SHP77 (cell line): Measurements from ENCODE around the gene ORC4.
"Not testable (repeated sequence)": the region's sequence is repeated elsewhere in the genome, so short reads cannot be mapped to it uniquely, and the experiment has no call there.

ENCODE experiments used
- DNase-seq, 2 experiments: peaks; one replicate each; lab custom pipeline; 2025; lab: John Stamatoyannopoulos, UW

Gene ORC4

DNA sequence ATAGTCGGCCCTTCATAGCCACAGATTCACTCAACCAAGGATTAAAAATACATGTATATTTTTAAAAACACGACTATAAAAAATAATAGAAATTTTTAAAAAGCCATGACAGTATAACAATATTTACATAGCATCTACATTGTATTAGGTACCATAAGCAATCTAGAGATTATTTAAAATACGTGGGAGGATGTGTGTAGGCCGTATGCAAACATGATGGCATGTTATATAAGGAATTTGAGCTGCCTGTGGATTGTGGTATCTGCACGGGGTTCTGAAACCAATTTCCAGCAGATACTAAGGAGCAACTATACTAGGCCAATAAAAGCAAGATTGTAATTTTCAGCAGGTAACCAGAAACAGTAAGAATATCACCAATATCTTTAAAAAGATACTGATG is 5.9 kb downstream of the ORC4 start:
- DNase-seq = no peak

DNA sequence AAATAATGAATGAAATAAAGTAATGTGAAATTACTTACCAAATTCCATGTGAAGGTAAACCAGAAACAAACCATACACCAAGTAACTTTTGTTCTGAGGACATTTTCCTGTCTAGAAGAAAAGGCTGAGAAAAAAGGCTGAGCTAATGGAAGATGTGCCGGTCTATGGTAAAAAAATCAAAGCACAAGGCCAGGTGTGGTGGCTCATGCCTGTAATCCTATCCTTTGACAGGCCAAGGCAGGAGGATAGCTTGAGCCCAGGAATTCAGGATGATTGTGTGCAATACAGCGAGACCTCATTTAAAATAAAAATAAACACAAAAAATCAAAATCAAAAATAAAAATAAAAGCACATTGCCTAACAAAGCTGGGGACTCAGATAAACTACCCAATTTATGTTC is 6.7 kb downstream of the ORC4 start:
- no peak for DNase-seq

DNA sequence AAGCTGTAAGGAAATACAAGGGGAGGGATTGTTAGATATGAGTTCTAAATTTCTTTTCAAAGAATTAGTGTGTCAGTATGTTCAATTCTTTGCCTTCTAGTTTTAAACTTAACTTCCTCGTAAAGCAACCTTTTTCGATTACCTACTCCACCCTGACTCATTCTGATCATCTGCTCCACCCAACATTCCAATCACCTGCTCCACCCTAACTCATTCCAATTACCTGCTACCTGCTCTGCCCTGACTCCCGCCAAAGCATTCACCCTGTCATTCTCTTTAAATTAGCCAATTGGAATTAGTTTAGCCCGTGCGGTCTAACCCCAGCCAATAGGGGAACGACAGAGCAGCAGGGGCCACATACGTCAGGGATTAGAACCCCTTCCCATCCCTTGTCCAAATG is 12.1 kb downstream of the ORC4 start:
- not testable (repeated sequence) for DNase-seq

DNA sequence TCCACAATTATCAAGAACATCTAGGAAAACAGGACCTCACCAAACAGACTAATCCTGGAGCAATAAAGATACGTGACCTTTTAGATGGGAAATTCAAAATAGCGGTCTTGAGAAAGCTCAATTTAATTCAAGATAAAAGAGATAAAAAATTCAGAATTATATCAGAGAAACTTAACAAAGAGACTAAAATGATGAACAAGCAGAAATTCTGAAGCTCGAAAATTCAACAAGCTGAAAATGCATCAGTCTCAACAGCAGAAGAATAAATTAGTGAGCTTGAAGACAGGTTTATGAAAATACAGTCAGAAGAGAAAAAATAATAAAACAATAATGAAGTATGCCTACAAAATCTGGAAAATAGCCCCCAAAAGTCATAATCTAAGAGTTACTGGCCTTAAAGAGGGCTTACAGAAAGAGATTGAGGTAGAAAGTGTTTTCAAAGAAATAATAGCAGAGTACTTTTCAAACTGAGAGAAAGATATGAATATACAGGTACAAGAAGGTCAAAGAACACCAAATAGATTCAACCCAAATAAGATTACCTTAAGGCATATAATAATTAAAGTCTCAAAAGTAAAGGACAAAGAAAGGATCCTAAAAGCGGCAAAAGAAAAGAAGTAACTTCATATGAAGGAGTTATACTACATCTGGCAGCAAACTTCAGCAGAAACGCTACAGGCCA is 13.2 kb downstream of the ORC4 start:
- no peak for DNase-seq

DNA sequence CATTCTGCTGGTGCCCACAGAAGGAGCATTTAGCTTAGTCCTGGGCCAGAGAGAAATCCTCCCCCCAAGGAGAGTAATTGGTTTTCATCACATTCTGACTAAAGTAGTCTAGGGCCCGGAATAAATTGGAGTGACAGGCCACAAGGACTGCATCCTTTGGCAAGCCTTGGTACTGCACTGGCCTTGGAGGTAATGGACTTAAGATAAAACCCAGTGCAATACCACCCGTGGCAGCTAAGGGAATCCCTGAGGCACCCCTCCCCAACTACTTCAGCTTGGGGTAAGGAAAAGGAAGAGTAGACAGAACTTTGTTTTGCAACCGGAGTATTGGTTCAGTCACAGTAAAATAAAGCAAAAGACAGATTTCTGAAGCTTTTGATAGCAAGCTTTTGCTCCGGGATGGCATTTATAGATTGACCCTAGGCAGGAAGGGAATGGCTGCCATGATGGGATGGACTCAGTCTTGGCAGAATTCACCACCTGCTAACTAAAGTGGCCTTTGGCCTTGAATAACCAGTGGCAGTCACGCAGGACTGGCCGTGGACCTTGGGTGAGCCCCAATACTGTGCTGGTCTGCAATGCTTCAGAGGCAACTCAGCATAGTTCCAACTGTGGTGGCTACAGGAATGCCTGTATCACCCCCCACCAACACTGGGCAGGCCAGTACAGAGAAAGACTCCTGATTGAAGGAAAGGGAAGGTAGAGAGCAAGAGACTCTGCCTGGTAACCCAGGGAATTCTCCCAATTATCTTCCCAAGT is 14.1 kb downstream of the ORC4 start:
- no peak for DNase-seq

DNA sequence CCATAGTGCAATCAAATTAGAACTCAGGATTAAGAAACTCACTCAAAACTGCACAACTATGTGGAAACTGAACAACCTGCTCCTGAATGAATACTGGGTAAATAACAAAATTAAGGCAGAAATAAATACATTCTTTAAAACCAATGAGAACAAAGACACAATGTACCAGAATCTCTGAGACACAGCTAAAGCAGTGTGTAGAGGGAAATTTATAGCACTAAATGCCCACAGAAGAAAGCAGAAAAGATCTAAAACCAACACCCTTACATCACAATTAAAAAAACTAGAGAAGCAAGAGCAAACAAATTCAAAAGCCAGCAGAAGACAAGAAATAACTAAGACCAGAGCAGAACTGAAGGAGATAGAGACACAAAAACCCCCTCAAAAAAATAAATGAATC is 18.1 kb downstream of the ORC4 start:
- not testable (repeated sequence) for DNase-seq

DNA sequence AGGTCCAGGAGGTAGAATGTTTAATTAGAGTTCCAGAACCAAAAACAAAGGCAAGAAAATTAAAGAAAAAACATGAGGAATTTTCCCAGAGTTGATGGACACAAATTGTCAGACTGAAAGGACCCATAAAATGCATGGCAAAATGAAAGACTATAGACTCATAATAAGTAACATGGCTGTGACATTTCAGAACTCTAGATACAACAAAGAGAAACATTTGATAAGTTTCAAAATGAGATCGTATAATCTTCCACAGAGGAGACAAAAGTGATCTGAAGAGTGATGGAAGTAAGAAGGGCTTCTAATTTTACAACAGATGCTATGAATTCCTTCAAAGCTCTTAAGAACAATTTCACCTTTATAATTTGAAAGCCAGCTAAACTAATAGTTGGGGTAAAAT is 20.4 kb downstream of the ORC4 start:
- no peak for DNase-seq

DNA sequence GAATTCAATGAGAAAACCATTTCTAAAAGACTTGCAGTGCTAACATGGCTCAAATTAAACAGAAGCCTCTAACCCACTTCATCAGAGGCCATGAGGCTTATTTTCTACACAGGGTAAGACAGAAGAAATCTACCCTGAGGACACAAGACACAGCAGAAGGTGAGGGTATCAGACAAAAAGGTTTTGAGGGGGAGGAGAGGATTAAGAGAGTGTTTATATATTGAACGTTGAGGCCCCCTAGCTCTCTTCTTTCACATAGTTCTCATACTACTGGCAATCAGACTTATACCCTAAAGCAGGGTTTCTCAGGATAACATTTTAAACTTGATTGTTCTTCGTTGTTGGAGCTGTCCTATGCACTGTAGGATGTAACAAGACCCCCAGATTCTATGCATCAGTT is 21.4 kb downstream of the ORC4 start:
- no peak for DNase-seq

DNA sequence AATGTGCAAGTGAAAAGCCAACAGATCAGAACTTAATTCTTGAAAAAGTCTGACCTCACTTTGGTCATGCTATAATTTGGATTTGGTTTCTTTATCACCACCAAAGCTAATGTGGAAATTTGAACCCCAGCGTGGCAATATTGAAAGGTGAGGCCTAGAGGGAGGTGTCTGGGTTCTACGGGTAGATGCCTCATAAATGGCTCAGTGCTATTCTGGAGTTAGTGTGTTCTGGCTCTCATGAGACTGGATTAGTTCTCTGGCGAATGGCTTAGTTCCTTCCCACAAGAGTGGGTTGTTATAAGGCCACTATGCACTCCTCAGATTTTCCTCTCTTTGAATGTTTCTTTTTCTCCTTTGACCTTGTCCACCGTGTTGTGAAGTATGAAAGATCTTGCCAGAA is 22.3 kb downstream of the ORC4 start:
- DNase-seq = no peak

DNA sequence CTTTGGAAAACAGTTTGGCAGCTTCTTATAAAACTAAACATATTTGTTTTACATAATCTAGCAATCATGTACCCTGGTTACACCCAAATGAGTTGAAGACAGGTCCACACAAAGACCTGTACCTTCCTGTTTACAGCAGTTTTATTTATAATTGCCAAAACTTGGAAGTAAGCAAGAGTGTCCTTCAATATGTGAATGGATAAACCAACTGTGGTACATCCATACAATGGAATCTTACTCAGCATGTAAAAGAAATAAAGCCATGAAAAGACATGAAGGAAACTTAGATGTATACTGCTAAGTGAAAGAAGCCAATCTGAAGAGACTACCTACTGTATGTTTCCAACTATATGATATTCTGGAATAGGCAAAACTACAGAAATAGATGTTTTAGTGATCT is 23.7 kb downstream of the ORC4 start:
- DNase-seq = no peak

DNA sequence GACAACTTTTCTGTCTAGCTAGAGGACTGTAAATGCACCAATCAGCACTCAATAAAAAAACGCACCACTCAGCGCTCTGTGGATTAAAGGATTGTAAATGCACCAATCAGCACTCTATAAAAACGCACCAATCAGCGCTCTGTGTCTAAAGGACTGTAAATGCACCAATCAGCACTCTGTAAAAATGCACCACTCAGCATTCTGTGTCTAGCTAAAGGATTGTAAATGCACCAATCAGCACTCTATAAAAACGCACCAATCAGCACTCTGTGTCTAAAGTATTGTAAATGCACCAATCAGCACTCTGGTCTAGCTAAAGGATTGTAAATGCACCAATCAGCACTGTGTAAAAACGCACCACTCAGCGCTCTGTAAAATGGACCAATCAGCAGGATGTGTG is 25.6 kb downstream of the ORC4 start:
- not testable (repeated sequence) for DNase-seq

DNA sequence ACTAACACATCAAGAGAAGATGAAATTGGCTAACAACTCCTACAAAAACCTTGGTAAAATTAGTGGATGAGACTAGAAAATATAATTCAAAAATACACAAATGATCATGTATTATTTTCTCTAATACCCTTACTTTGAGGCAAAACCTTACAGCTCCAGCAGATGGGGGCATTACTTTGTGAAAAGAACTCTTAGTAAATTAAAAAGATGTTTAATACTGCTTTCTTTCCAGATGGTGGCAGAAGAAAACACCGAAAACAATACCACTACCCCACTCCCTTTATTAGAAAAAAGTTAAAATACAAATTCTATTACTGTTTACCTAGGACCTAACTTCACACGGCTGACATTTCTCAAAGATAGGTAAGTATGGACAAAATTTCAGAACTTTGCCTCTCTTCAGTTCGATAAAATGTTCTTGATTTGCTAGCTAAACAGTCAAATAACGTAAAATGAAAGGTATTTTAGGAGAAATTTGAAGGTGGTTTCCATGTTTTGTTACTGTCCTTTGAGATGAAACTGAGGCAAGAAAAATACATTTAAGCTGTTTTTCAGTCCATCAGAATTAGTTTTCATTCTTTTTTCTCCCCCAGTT is 30.6 kb downstream of the ORC4 start:
- no peak for DNase-seq

DNA sequence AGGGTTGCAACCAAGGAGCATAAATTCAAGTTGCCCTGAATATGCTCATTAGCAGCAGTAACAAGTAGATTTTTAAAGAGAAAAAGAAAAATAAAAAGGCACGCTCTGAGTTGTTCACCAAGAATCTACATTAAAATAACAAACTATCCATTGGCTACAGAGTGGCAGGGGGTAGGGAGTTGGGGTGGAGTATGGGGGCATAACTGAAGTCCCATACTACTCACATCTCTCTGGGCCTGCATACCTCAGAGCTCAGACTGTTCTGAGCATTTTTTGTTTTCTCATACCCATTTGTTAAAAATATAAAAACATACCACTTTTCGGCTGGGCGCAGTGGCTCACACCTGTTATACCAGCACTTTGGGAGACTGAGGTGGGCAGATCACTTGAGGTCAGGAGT is 31.4 kb downstream of the ORC4 start:
- DNase-seq = no peak

DNA sequence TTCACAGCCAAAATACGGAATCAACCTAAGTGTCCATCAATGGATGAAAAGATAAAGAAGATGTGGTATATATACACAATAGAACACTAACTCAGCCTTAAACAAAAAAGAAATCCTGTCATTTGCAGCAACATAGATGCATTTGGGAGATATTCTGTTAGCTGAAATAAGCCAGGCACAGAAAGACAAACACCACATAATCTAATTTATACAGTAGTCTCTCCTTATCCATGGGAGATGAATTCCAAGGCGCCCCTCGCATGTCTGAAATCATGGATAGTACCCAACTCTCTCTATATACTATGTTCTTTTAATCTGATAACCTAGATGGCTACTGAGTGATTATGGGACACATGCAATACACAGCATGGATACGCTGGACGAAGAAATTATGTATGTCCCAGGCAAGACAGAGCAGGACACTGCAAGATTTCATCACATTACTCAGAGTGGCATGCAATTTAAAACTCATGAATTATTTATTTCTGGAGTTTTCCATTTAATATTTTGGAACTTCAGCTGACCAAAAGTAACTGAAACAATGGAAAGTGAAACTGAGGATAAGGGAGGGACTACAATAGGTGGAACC is 39.5 kb downstream of the ORC4 start:
- no peak for DNase-seq

DNA sequence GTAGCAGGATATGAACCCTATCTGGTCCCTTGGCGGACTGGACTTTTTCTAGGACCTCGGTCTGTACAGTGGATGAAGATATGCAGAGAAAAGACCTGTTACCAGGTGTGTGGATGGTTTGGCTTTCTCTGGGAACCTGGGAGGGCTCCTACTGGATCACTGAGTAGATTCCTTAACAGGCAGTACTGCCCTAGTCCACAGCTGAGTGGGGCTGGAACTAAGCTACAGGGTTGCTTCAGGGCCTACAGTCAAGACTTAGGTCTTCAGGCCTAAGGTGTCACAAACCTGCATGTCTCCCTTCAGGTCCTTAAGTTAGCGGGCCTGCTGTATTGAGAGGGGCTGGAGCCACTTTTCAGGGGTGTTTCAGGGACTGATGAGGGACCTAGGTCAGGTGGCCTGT is 42.9 kb downstream of the ORC4 start:
- DNase-seq = no peak

DNA sequence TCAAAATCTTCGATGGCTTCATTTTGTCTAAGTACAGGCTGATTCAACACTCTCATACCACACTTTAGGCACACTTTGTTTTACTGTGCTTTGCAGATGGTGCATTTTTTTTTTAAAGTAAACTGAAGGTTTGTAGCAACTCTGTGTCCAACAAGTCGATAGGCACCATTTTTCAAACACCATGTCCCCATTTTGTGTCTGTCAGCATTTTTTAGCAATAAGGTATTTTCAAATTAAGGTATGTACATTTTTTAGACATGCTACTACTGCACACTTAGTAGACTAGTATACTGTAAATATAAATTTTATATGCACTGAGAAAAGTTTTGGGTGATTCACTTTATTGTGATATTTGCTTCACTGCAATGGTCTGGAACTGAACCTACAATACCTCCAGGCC is 44.4 kb downstream of the ORC4 start:
- DNase-seq = no peak

DNA sequence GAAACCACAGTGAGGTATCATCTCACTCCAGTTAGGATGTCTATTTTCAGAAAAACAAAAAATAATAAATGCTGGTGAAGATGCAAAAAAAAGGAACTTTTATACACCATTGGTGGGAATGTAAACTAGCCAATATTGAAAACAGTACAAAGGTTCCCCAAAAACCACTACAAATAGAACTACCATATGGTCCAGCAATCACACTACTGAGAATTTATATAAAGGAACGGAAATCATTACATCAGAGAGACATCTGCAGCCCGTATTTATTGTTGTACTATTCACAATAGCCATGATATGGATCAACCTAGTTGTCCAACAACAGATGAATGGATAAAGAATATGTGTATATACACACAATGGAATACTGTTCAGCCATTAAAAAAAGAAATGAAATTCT is 52.0 kb downstream of the ORC4 start:
- DNase-seq = no peak

DNA sequence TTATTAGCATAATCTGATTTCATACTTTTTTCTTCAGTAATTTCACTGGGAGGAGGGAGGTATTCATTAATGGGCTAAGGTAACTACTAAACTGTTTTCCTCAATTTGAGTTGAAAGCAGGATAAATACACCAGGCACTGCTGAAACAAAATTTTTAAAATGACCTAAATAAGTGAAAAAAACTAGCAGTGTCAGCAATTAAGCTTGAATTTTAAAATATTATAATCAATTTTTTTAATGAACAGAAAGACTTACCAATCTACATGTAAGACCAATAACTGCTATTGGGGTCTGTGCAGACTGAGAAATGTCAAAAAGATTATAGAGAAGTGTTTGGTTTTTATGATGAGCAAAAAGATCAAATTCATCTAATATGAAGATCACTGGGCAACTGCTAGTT is 68.4 kb downstream of the ORC4 start:
- DNase-seq = no peak

DNA sequence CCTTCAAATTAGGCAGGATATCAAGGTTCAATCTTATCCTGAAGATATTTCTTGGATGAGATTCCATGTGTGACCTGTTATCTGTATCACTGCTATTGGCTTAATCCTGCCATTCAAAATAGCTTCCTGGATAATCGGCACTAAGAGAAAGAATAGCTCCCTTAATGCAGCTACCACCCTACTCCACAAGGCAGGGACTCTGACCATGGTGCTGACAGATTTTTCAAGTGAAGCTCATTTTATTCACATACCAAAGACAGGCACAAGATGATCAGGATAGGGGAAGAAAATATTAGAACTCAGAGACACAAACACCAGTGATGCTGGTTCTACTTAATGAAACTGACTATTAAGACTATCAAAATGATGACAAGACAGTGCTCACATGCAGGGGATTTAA is 74.9 kb downstream of the ORC4 start:
- DNase-seq = no peak

DNA sequence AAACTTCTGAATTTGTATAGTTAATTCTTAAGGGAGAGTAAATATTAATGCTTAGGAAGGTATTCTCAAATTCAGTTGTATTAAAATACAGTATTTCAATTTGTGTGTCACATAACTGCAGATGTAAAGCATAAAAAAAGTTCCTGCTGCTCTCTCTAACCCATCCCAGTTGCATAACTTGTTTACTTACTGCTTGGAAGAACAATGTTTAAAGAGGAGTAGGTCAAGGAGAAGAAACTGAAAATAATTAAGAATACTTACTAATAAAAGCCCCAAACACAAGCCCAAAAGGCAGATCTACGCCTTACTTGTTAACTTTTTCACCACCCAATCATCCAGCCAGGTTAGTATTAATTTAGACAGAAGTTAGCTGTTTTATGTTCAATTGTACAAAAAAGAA is 81.2 kb downstream of the ORC4 start:
- DNase-seq = no peak

DNA sequence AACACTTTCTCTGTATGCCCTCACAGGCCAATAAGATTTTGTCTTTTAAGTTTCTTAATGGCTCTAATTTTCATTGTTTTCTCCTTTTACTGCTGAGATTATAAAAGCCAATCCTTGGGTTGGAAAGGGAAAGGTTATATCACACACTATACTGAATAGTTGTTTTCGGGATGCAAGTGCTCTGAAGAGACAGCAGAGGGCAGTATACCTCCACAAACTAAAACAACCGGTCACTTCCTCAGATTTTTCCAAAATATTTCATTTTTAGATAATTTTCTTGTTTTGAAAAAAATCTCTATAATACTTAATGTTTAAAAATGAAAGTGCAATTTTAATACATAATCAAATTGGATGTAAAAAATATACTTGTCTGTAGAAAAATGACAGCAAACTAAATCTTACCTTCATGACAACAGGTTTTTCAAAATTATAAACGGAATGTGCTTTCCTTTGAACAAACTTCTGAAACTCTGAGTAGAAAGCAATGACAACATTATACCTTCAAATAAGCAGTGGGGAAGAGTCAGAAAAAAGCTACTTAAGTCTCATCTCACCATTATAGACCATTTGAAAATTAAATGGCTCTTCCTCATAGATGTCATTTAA is 82.7 kb downstream of the ORC4 start:
- peak in 1 of 2 experiments; percentile 0 for DNase-seq

DNA sequence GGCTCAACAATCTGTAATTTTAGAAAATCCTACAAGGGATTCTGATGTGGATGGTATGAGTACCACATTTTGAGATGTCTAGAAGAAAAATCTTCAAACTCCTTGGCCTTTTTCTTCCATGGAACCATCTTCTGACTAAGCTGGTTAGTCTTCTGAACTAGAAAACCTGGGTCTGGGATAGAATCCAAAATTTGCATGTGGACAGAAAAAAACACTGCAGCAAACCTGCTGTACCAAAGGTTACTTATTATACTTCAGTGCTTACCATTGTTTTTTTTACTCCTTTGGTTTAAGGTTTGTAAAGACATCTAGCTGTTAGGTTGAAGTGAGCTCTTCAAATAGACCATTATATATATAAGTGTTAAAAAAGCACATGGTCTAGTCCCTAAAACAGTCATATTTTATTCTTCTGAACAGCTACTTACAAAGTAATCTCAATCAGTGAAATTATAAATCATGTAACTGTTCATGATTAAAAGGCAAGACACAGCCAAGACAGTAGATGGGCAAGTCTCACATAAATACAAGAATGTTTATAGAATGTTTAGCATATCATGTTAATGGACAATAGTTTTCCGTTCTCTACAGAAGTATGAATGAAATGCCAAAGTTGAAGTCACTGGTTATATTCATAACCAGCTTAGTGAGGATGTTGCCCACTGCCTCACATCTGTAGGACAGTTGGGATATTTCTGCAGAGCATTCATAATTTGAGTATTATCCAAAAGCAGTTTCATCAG is 85.5 kb downstream of the ORC4 start:
- DNase-seq = no peak
